ENCODE data around the gene GAB3.

Gene GAB3

GRCh38 chrX:154750301-154751202 lies at the start of gene GAB3:
Gene GAB3, minus strand, starts transcription at chrX:154751077. Its CDS starts 52 bp downstream, at chrX:154751025.
- DNase-seq, result peak in 1 of 2 experiments; percentile 7

GRCh38 chrX:154799556-154800348 lies 48.9 kb upstream of the GAB3 start:
- DNase-seq, result no peak

GRCh38 chrX:154797006-154797405 lies 46.1 kb upstream of the GAB3 start:
- DNase-seq, result no peak

GRCh38 chrX:154795016-154795415 lies 44.1 kb upstream of the GAB3 start:
- DNase-seq, result no peak

- DNase-seq, result no peak
These were observed 42.4 kb upstream of the GAB3 start for GRCh38 chrX:154793084-154793795.

GRCh38 chrX:154791939-154792338 lies 41.1 kb upstream of the GAB3 start:
- no peak for DNase-seq

GRCh38 chrX:154791467-154791866 lies 40.6 kb upstream of the GAB3 start:
- DNase-seq, result no peak

GRCh38 chrX:154785716-154786115 lies 34.8 kb upstream of the GAB3 start:
- no peak for DNase-seq

GRCh38 chrX:154784149-154784995 lies 33.5 kb upstream of the GAB3 start:
- DNase-seq, result no peak

- no peak for DNase-seq
These were observed 30.1 kb upstream of the GAB3 start for GRCh38 chrX:154780968-154781367.

- DNase-seq, result no peak
These were observed 28.4 kb upstream of the GAB3 start for GRCh38 chrX:154779261-154779660.

- no peak for DNase-seq
These were observed 25.9 kb upstream of the GAB3 start for GRCh38 chrX:154776753-154777152.

GRCh38 chrX:154775419-154776349 lies 24.8 kb upstream of the GAB3 start:
- DNase-seq, result no peak

GRCh38 chrX:154774622-154775021 lies 23.7 kb upstream of the GAB3 start:
- DNase-seq, result no peak

- DNase-seq, result peak; percentile 84 to 90
These were observed 11.8 kb upstream of the GAB3 start, which contains the start of gene DKC1 for GRCh38 chrX:154762537-154763296. Gene DKC1, plus strand, starts transcription at chrX:154762864. Its CDS starts 102 bp downstream, at chrX:154762966.

- no peak for DNase-seq
These were observed 11.2 kb upstream of the GAB3 start for GRCh38 chrX:154761977-154762536.

- no peak for DNase-seq
These were observed 7.8 kb upstream of the GAB3 start for GRCh38 chrX:154758696-154759095.

- no peak for DNase-seq
These were observed 893 bp upstream of the GAB3 start for GRCh38 chrX:154751669-154752271.

GRCh38 chrX:154751203-154751668 lies 359 bp upstream of the GAB3 start:
- no peak for DNase-seq

Data from SW 1271 (cell line).